GM12878 (cell line): ENCODE results near the gene ZPBP2. TPM values are rescaled to one million over a fixed set of nuclear protein-coding genes. Genes with fewer than 3 reads are reported as not detected.

ENCODE experiments used
- ATF2 ChIP-seq: IDR thresholded peaks from 2 replicates; pipeline ENCODE4 v1.6.1; 2012; ENCODE audit warnings: low read length, inconsistent platforms
- CHD2 ChIP-seq: IDR thresholded peaks from 2 replicates; pipeline ENCODE4 v1.6.1; 2011; ENCODE audit warnings: low read depth, low read length, improper control_type of control experiment, borderline replicate concordance
- CUX1 ChIP-seq: IDR thresholded peaks from 2 replicates; pipeline ENCODE4 v1.6.1; 2012; ENCODE audit warnings: improper control_type of control experiment, low read depth, low read length; ENCODE audit not compliant: insufficient replicate concordance
- DPF2 ChIP-seq: fragments of 450-650 bp; IDR thresholded peaks from 2 replicates; pipeline ENCODE4 v1.6.1; 2017; ENCODE audit warnings: mild to moderate bottlenecking
- E4F1 ChIP-seq: fragments of 450-650 bp; IDR thresholded peaks from 2 replicates; pipeline ENCODE4 v1.6.1; 2018; ENCODE audit warnings: borderline replicate concordance, mild to moderate bottlenecking; ENCODE audit not compliant: partially characterized antibody
- FOXM1 ChIP-seq: IDR thresholded peaks from 2 replicates; pipeline ENCODE4 v1.6.1; 2012; ENCODE audit warnings: low read depth, mild to moderate bottlenecking, inconsistent platforms, low read length, moderate library complexity
- MTA2 ChIP-seq: fragments of 450-650 bp; IDR thresholded peaks from 2 replicates; pipeline ENCODE4 v1.6.1; 2016; ENCODE audit warnings: low read depth, mild to moderate bottlenecking, moderate library complexity
- POU2F2 ChIP-seq: IDR thresholded peaks from 3 replicates; pipeline ENCODE4 v1.6.1; 2011; ENCODE audit warnings: low read depth, mild to moderate bottlenecking, low read length, borderline replicate concordance
- RB1 ChIP-seq: fragments of 450-650 bp; formaldehyde crosslinking; IDR thresholded peaks from 2 replicates; pipeline ENCODE4 v1.6.1; 2017; ENCODE audit warnings: mild to moderate bottlenecking, borderline replicate concordance
- RELB ChIP-seq: fragments of 450-650 bp; IDR thresholded peaks from 2 replicates; pipeline ENCODE4 v1.6.1; 2017; ENCODE audit warnings: low read depth, mild to moderate bottlenecking, moderate library complexity
- SMAD1 ChIP-seq: fragments of 450-650 bp; IDR thresholded peaks from 2 replicates; pipeline ENCODE4 v1.6.1; 2018; ENCODE audit warnings: mild to moderate bottlenecking, low read depth; ENCODE audit not compliant: partially characterized antibody
- TCF3 ChIP-seq: IDR thresholded peaks from 2 replicates; pipeline ENCODE4 v1.6.1; 2012; ENCODE audit warnings: low read depth, mild to moderate bottlenecking, low read length, borderline replicate concordance; ENCODE audit not compliant: insufficient read depth
- ZNF384 ChIP-seq: IDR thresholded peaks from 2 replicates; pipeline ENCODE4 v1.6.1; 2012; ENCODE audit warnings: low read depth, mild to moderate bottlenecking, low read length, improper control_type of control experiment, borderline replicate concordance
- polyA plus RNA-seq, 11 experiments: library from polyadenylated mRNA; depleted of rRNA in 4 of 11; unstranded in 6 of 11; stranded (reverse) in 5 of 11; fragments of >200 nt; fragmentation: Nextera tagmentation in 4 of 11; fragmentation: Illumina TruSeq in 1 of 11; extraction: Ambion mirVana in 4 of 11; extraction: Trizol in 1 of 11; gene quantifications; 1 replicate in 1 of 11; 2 replicates in 10 of 11; pipeline versions ENCODE4 v1.2.1 to v1.2.3, GENCODE V29; 2011 to 2016; ENCODE audit warnings: inconsistent platforms in 2 of 11, missing spikeins in 2 of 11, low read depth in 1 of 11
- total RNA-seq, 4 experiments: library from RNA; depleted of rRNA in 3 of 4; stranded (reverse); fragments of >200 nt in 3 of 4; fragmentation: Illumina TruSeq in 1 of 4; extraction: Trizol in 1 of 4; gene quantifications; 2 replicates each; pipeline versions ENCODE4 v1.2.1 to v1.2.3, GENCODE V29; 2013 to 2021

Gene ZPBP2
- total and polyA plus RNA-seq, 10 of the 15 experiments (the other 5 are each of a cell fraction or from before 2014, with no cell fraction given) = 0.33 to 1.0 (median 0.58) TPM

DNA sequence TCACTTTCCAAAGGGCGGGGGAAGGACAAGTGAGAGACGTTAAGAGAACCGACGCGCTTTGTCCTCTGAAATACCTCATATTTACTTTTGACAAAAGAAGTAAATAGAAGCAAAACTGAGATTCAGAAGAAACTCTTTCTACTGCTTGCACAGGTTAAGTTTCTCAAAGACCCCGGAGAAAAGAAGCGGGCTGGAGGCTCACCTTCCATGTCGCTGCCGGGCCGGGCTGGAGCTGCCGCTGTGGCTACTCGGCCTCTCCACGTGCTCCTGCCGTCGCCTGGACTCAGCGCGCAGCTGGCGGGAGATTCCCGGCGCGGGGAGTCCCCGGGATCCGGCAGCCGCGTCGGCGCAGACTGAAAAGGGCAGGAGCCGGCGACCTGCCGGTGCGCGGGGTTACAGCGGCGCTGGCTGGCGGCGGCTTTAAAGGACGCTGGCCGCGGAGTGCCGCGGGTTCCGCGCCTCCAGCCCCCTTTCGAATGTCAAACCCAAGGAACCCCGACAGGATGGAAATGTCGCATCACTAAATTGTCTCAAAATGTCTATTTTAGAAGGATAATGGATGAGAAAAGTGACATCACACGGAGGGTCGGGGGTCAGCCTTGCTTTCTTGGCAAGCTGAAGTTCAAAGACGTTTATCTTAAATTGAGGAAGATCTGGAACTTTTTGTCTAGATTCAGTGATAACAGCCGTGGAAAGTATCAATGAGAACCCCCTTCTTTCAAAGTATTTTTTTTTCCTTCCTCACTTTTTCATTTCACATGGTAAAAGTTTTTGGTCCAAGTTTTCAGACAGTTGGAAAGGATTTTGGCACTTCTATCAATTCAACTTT lies 3.9 kb upstream of the ZPBP2 start, which contains the start of gene IKZF3 (continued):
- TF ChIP-seq ATF2 (no peak), E4F1 (no peak), DPF2 (peak; percentile 72), SMAD1 (no peak), ZNF384 (no peak), RELB (peak; percentile 90), CHD2 (no peak), CUX1 (peak; percentile 23), RB1 (peak; percentile 91), FOXM1 (peak; percentile 87), POU2F2 (peak; percentile 80; the same call in 1 of the 3 replicates), MTA2 (no peak), TCF3 (peak; percentile 99)
